TTC549 (cell line): ENCODE measurements around the gene RASAL2.
"Not testable (repeated sequence)": the region's sequence is repeated elsewhere in the genome, so short reads cannot be mapped to it uniquely, and the experiment has no call there.

Experiments
- FAIRE-seq: peaks from 2 replicates; lab custom pipeline; 2012; peaks lifted over from hg19 to GRCh38; lab: Jason Lieb, UNC

RASAL2 gene

DNA sequence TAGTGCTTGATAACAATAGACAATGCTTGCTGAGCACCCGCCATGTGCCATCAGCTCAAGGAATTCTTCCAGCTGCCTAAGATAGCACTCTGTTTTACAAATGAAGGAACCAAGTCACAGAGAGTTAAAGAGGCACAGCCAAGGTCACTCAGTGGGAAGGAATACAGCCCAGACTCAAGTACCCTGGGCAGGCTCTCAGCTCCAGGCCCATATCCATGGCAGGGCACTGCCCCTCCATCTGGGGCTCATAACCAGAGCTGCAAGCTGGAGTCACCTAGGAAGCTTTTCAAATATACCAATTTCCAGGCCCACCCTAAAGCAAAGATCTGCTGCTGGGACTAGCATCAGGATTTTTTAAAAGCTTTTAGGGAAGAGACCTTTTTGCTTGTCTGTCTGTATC, 401.3 kb downstream of the RASAL2 start:
- FAIRE-seq = no peak

DNA sequence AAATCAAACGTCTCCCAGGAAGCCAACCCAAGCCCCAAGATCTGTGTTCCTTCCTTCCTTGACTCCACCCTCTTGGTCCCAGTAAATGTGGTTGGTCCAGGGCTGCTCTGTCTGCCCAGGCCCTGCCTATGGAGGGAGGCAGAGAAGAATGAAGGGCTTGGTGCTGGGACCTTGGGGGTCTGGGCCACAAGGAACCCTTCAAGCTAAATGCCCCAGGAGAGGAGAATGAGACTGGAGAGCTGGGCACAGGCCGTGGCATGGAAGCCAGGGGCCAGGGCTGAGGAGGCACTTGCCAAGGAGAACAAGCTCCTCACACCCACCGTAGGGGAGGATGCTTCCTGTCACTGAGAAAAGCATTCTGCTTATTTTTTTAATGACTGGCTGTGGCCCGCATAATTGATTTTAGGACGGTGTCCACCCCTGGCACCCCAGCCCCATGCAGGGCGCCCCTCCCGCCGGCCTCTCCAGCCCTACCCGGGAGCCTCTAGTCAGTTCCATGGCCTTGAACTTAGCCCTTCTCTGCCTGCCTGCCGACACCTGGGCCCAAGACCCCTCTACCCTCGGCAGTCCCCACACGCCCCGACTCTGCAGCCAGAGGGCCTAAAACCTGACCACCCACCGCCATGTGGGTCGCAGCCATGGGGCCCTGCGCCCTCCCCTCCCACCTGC, 402.0 kb downstream of the RASAL2 start:
- FAIRE-seq = no peak

DNA sequence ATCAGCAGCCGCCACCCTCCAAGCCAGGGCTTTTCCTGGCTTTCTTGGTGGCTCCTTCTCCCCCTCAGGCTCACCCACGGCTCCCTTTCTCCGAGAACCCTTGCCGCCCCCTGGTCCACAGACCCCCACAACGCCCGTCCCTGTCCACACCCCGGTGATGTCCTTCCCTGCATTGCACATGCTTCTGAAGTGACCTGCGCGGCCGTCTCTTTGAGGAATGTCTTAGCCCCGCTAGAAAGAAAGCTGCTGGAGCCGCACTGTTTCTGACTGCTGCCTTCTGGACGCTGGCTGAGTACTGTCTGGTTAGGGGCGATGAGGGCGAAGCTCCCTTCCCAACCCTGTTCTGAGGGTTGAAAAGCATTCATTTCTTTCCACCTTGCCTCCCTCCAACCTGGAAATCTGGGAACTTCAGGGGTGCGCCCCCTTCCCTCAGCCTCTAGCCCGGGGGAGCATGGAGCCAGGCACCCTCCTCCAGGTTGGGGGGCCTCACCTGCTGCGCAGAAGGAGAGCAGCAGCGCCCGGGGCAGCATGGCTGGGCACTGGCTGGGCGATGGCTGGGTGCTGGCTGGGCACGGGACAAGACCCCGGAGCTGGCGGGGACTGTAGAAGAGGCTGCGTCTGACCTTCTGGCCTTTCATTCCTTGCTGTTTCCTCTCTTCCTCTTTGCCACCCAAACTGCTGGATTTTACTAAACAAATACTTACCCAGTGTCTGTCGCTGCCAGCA, 402.7 kb downstream of the RASAL2 start, which contains the start of gene CLEC20A:
TSS of gene CLEC20A (minus strand) at position 555 of the 726 bp plus-strand sequence. CDS start at position 530, 25 bp downstream.
- FAIRE-seq = no peak

DNA sequence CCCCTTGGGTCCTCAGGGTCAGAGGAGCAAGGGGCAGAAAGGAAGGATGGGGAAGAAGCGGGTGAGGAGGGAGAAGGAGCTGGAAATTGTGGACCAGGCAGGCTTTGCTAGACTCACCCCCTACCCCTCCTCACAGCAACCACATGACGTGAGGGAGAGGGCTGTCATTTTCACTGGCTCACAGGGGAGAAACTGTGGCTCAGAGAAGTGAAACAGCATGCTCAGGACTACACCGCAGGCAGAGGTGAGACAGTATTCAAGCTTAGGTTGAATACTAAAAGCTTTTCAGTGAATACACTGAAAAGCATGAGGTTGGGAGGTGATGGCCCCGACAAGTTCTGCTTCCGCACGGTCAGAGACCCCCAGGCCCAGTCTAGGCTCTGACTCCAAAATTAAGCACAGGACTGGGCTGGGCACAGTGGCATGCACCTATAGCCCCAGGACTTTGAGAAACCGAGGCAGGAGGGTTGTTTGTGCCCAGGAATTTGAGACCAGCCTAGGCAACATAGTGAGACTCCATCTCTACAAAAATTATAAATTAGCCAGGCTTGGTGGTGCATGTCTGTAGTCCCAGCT, 404.1 kb downstream of the RASAL2 start:
- FAIRE-seq = no peak

DNA sequence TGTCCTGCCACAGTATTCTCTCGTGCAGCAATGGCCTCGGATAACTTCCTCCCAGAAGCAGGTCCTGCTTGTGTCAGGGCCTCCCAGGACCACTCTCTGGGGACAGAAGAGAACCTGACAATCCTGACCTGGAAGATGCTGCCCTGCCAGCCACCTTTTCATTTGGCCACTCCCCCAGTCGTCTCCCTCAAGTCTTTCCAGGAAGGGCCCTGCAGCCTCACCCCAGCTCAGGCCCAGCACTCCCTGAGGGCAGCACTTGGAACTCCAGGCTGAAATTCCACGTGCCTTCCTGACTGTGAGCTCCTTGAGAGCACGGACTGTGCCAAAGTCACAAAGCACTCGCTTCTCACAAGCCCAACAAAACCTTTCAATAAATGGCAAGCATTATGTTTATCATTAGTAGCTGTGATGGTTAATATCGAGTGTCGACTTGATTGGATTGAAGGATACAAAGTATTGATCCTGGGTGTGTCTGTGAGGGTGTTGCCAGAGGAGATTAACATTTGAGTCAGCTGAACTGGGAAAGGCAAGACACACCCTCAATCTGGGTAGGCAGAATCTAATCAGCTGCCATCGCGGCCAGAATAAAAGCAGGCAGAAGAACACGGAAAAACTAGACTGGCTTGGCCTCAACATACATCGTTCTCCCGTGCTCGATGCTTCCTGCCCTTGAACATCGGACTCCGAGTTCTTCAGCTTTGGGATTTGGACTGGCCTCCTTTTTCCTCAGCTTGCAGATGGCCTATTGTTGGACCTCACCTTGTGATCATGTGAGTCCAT, 405.2 kb downstream of the RASAL2 start:
- no peak for FAIRE-seq

DNA sequence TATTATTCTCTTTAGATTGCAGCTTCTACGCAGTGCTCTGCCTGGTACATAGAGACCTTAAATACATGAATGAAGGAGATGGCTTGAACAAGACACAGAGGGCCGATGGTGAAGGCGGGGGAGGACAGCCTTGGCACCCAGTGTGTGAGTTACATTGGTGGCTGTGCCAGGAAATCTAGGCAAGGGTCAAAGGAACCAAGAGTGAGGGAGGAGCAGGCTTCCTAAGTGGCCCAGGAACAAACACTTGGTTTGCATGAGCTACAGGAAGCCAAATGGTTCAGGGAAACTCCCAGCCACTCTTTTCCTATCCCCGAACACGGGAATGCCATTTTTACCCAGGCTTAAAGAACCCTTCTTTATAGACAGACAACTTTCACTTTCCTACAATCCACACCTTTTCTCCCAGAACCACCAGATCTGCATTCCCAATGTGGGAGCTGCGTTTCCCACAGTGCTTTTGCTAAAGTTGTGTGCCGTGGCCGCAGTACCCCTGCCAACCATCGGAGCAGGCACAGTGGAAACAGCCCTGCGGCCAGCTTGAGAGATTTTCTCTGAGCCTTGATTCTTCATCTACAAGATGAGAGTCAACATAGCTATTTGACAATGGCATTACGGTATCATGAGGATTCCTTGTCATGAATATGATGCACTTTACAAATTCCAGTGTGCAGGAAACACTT, 406.3 kb downstream of the RASAL2 start:
- FAIRE-seq = no peak

DNA sequence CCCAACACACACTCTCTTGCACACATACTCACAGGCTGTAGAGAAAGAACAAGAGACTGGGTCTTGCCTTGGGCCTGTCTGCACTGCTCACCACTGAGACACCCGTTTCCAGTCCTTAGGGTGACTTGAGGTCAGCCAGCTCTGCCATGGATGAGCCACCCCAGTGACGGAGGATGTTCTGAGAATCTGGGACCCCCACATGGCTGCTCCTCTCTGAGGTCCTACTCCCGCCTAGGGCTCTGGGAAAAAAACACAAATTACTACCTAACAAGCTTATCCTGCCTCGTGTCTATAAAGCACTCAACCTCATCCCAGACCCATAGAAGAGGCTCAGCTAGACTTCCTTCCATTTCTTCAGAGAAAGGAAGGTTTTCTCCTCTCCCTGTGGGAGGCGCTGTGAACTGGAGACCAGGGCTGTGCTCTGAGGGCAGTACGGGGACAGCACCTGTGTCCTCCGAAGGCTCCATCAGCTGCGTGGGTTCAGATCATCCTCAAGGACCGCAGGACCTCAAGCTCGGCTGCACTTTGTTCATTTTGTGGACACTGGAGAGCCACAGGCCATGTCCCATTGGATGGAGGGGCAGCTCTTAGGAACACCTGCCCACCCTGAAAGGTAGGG, 407.1 kb downstream of the RASAL2 start:
- FAIRE-seq = no peak

DNA sequence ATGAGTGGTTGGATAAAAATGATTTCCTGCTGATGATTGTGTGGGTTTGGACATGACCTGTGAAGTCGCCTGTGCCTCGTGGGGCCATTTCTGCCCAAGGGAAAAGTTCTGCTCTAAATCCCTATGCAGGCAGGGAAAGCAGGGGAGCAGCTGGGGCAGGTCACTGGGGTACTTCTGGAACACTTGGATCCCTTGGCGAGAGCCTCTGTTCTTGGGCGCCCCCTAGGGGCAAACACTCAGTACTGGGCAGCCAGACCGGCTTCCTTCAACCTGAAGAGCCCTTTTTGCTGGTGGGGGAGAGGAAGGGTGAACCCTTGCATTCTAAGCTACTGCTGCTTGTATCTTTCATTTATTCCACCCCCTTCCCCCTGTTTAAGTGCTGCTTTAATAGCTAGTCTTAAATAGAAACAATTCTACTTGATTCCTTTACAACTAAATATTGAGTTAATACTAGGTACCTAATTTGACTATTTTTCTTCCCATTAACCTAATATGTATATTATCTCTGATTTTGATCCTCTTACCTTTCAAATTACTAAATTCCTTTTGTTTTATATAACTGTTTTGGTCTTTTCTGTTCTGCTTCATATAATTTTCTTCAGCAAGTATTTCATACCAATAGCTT, 407.9 kb downstream of the RASAL2 start:
- FAIRE-seq = no peak

DNA sequence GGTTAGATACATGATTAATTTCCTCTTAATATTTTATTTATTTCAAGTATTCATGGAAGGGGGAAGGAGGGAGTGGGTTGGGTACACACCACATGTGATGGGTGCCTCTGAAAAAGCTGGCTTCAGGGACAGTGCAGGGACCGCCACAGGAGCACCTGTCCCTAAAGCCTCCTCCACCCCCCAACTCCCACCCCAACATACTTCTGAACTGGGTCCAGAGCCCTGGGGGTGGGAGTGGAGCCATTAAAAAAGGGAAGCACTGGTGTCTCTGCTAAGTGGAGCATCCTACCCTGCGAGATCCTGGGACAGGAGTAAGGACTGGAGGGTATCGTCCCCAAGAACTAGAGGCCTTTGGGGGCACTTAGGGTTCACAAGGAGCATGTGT, 408.4 kb downstream of the RASAL2 start:
- FAIRE-seq = no peak

DNA sequence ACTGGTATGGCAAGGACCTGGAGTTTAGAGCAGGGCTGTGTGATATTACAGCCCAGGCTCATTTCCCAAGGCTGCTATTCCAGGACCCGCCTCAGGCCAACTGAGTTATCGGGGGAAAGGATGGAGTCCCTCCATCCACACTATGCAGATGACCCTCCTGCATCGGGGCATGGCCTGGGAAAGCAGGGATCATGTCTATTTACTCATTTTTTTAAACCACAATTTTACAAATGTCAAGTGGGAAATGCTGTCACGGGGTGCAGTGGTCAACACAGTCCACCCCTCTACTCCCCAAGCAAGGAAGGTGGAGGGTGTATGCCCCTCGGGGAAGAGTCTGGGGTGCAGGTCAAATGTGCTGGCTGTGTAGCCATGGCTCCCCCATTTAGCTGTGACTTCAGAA, 409.0 kb downstream of the RASAL2 start:
- no peak for FAIRE-seq

DNA sequence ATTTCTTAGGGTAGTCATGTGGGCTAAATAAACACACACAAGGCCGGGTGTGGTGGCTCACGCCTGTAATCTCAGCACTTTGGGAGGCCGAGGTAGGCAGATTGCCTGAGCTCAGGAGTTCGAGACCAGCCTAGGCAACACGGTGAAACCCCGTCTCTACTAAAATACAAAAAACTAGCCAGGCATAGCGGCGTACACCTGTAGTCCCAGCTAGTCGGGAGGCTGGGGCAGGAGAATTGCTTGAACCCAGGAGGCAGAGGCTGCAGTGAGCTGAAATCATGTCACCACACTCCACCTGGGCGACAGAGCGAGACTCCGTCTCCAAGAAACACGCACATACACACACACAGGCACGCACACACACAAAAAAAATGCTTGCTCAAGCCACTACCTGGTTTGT, 409.4 kb downstream of the RASAL2 start:
- FAIRE-seq = not testable (repeated sequence)

DNA sequence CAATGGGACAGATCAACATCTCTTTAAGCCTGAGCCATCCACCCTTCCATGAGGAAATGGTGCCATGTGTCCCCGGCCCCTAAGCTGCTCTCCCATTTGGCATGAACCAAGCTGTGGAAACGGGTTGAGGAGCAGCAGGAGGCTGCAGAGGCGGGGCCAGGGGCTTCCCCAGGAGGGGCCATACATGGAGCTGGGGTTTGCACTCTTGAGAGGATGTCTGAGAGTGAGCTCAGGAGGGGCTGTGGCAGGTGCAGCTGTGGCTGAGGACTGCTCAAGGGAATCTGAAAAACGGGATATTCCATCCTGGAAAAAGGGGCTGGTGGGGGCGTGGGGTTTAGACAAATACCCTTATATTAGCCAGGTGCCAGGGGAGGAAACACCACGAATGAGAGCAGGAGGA, 409.9 kb downstream of the RASAL2 start:
- FAIRE-seq = no peak

DNA sequence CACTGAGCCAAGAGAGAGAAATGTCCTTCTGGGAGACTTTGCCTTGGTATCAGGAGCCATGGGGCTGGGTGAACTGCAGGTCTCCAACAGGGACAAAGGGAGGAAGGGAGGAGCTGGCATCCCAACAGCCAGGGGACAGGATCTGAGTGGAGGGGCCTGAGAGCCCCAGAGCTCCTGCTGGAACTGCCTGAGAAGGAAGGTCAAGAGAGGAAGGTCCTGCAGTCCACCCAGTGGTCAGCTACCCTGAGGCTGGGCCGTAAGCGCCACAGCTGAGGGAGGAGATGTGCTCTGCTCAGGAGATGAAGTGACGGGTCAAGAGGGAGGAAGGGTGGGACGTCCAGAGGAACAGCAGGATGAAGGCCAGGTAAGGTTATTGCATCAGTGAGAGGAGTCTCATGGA, 410.4 kb downstream of the RASAL2 start:
- no peak for FAIRE-seq

DNA sequence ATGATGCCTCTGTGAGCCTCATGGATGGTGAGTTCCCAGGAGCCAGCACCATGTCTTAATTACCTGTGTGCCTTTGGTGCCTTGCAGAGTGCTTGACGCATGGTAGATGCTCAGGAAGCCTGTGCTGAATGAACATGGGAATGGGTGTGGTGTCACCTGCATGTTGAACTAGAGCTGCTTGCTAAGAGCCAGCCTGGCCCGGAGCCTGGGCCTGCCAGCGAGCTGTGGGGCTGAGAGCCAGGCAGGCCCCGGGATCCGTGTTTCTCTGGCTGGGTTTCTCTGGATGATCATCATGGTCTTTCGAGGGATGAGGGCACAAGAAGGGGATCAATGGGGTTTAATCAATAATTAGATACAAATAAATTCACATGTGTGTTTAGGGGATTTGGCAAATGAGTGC, 412.3 kb downstream of the RASAL2 start:
- FAIRE-seq = no peak

DNA sequence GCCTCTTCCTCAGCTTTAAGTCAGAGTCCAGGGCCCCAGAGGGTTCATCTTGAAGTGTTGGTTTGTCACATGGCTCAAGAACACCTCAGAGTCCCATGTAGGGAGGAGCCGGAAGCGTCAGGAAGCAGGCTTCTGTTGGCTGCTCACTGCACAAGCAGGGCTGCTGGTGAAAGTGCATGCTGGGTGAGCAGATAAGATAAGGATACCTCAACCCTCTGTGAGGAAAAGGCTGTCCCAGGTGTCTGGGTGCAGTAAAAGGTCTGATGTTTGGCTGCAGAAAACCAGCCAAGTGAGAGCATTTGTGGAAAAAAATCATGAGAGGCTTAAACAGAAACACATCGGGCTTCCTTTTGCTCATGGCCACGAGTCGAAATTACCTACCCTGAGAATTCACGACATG, 412.8 kb downstream of the RASAL2 start:
- FAIRE-seq = no peak

DNA sequence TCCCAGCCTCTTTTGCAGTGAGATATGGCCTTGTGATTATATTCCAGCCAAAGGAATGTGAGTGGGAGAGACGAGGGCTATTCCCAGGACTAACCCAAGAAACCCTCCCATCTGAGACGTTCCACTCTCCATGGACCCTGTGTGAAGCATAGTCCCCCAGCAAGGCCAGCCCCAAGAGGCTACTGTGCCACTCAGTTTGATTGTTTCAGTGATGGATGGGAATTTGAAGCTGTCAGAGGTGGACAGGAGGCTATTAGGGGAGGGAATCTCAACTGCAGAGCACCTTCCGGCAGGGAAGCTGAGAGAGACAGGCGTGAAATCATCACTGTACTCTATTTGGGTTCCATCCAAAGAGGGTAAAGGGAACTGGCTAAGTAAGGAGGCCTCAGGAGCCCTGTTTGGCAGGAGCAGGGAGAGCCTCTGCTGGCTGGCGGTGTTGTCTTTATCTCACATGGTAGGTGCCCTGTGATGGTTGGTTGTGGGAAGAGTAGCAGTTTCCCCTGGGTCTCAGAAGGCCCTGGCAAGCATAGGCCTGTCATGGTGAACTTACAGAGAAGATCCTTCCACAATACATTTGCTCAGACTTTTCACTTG, 415.6 kb downstream of the RASAL2 start:
- no peak for FAIRE-seq

DNA sequence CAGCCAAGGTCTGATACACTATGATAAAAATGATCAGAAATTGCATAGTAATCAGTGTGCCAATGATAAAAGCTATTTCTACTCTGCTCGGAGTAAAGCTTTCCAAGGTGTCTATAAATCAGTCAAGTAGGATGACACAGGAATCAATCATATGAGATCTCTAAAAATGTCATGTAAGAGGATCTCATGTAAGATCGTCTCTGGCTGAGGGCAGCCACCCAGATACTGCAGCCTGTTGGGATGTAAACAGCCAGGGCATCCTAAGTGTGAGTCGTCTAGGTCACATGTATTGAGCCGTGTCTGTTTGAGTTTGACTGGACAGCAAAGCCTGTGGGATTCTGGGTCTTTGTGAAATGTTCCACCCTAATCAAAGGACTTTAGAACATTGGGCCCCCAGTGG, 416.3 kb downstream of the RASAL2 start:
- no peak for FAIRE-seq

DNA sequence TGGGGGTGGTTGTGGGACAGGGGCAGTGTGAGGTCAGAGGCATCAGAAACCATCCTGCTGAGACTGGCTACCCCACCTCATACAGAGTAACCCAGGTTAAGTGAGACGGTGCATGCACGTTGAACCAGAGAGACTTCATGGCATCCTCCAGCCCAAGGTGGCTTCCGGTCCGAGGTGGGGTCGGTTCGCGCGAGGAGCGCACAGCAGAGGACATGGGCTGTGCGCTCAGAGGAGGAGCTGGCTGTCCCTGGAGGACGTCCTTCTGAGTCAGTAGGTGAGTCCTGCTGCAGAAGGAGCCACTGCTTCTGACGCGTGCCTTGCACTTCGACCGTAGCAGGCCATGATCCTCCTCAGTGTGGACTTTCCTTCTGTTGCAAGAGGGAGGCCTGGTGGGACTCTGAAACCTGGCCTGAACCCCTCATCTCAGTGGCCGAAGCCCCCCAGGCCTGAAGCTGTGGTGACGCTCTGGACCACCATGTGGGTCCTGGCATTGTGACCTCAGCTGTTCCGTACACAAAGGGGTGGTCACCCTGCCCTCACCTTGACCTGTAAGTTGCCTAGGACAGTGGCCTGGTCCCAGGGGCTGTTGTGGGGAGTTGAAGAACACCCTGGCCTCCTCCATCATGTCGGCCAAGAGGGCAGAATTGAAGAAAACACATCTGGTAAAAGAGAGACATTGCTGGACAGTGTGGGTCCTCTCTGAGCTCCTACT, 418.8 kb downstream of the RASAL2 start, which contains the start of gene TEX35:
TSS of gene TEX35 (plus strand) at position 544 of the 712 bp plus-strand sequence. CDS start at position 624, 80 bp downstream.
- FAIRE-seq = no peak

DNA sequence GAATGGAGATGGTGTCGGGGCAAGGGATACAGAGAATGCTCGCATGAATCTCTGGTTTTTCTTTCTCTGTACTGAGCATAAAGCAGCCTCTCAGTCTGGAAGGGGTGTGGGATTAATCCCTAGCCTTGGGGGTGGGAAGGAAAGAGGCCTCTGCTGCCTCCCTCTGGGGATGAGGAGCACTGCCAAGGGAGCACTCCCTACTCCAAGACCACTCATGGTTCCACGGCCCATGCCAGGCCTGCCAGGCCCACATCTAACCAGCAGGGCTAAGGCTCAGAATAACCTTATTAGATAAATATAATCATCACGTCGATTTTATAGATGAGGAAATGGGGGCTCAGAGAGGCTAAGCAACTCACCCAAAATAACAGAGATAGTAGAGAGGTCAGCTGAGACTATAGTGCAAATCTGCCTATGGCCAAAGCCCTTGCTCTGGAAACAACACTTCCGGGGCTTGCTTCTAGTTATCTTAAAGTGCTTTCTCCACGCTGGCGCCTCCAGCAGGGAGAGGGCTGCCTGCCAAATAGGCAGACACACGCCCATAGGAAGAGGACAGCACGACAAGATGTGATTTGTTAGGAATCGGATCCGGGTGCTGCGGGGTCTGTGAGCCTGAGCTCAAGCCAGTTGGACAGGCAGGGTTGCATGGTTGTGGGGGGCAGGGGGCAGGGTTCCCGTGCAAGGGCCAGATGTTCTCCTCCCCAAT, 419.5 kb downstream of the RASAL2 start:
- FAIRE-seq = no peak
